Adrenal gland (tissue), 12 donors: Measurements from ENCODE around the gene CNPPD1. TPM values are rescaled to one million over a fixed set of nuclear protein-coding genes. Genes with fewer than 3 reads are reported as not detected.

Source experiments
- DNase-seq, 7 donors: peaks; one replicate each; pipeline ENCODE4 v3.0.0-alpha.2; 2019 to 2020
- H3K27ac ChIP-seq, 5 donors: fragments of 200-600 bp; sonication (generic) in 4 of 5; 1 replicate in 3 of 5; 2 replicates in 2 of 5; pipeline versions ENCODE4 v1.5.1 to v1.8.0; 2016 to 2020; ENCODE audit warnings: mild to moderate bottlenecking in 1 of 5
- H3K27me3 ChIP-seq: fragments of 200-600 bp; 2 replicates; pipeline ENCODE4 v1.8.0; 2021
- H3K36me3 ChIP-seq, 2 donors: fragments of 200-600 bp; replicated peaks in 1 of 2; 1 replicate in 1 of 2; 2 replicates in 1 of 2; pipeline versions ENCODE4 v1.5.1 to v1.8.0; 2018 to 2022
- H3K4me1 ChIP-seq, 2 donors: fragments of 200-600 bp; replicated peaks in 1 of 2; 1 replicate in 1 of 2; 2 replicates in 1 of 2; pipeline versions ENCODE4 v1.5.1 to v1.8.0; 2018 to 2021
- H3K4me3 ChIP-seq, 4 donors: fragments of 200-600 bp; sonication (generic) in 3 of 4; one replicate each; pipeline ENCODE4 v1.5.1; 2016 to 2018
- H3K9me3 ChIP-seq, 3 donors: fragments of 200-600 bp; sonication (generic) in 1 of 3; replicated peaks in 1 of 3; 1 replicate in 2 of 3; 2 replicates in 1 of 3; pipeline versions ENCODE4 v1.5.1 to v1.8.0; 2016 to 2021
- CTCF ChIP-seq, 6 experiments: fragments of 450-650 bp in 4 of 6; fragments of 200-600 bp in 2 of 6; sonication (generic) in 1 of 6; IDR thresholded peaks; 1 replicate in 5 of 6; 2 replicates in 1 of 6; pipeline versions ENCODE4 v1.5.1 to v1.8.0; 2016 to 2021; ENCODE audit warnings: antibody characterized with exemption in 6 of 6, mild to moderate bottlenecking in 2 of 6, moderate library complexity in 1 of 6
- POLR2A ChIP-seq, 2 donors: fragments of 450-650 bp; IDR thresholded peaks; one replicate each; pipeline ENCODE4 v1.6.1; 2017; ENCODE audit warnings: antibody characterized with exemption in 2 of 2, mild to moderate bottlenecking in 2 of 2, moderate library complexity in 1 of 2
- WGBS, 4 donors: extraction: QIAGEN DNeasy Blood & Tissue Kit in 2 of 4; methylation state at CpG; one replicate each; pipeline versions ENCODE4 v1.1.5 to v1.1.7; 2013 to 2017; 5-methylcytosine and 5-hydroxymethylcytosine counted together
- intact Hi-C, 2 donors: fragments of 100-400 bp; cut with DNase I; formaldehyde crosslinking; loops; one replicate each; pipeline versions ENCODE4 v1.14.1 to v1.15.0; 2022 to 2023
- polyA plus RNA-seq, 3 donors: library from polyadenylated mRNA; stranded (reverse); fragments of 200-250 nt in 2 of 3; fragments of 350-450 nt in 1 of 3; fragmentation: Illumina TruSeq in 1 of 3; extraction: RNeasy Lipid Tissue Mini Kit (QIAGEN cat#74804) in 1 of 3; gene quantifications; one replicate each; pipeline ENCODE4 v1.2.3, GENCODE V29; 2013 to 2014
- total RNA-seq, 9 donors: library from RNA; depleted of rRNA in 4 of 9; stranded (reverse); fragments of >200 nt in 4 of 9; fragments of 120-200 nt in 1 of 9; fragmentation: NEBNext Ultra II Directional in 1 of 9; extraction: Animal tissue kit (Norgen Biotek cat#: 25700) in 1 of 9; gene quantifications; one replicate each; pipeline versions ENCODE4 v1.1.0 to v1.2.4, GENCODE V29; 2013 to 2023
- donor health status: healthy with polysubstance abuse.
- donor health status: Bipolar disorder and iron deficiency.
- donor health status: DM: yes; HTN: yes; CAD: no.
- donor health status: DM: no; HTN: no; CAD: no.
- donor health status: DM: no; HTN: no; CAD: no.
- donor health status: DM: yes; HTN: yes; CAD: no.

The CNPPD1 gene
- total and polyA plus RNA-seq, 12 donors: 32.6 to 137 (median 98.9) TPM

- Histone ChIP-seq H3K36me3 (peaks cover 0 to 52% of the 10 kb centered on the region in 2 donors), H3K4me3 (no peak overlapping the region), H3K9me3 (no peaks in the 10 kb centered on the region), H3K27ac (no peak overlapping the region), H3K27me3 (no peaks in the 10 kb centered on the region), H3K4me1 (peaks cover 17 to 24% of the 10 kb centered on the region in 2 donors)
- TF ChIP-seq CTCF (IDR thresholded peaks at IDR 0.05) (no peak), POLR2A (IDR thresholded peaks at IDR 0.05) (no peak)
- 92 to 96% (median 94%) methylated on average over 15 of the region's 15 CpGs for WGBS, 4 donors
- intact Hi-C loops: loop anchor here (5.0 to 10.0 kb wide), 2 partner anchors 42 to 49 kb away; partner anchors contain the start of genes NHEJ1 (in 1 of the 2) and SLC23A3 (in 1 of the 2)
- DNase-seq: no peak
Observed at GRCh38 chr2:219214141-219214540, 37.4 kb upstream of the CNPPD1 start.

- DNase-seq: no peak
Observed at GRCh38 chr2:219213486-219214071, 36.9 kb upstream of the CNPPD1 start.

GRCh38 chr2:219213026-219213415, 36.3 kb upstream of the CNPPD1 start:
- intact Hi-C loops: loop anchor here (5.0 to 10.0 kb wide), 2 partner anchors 41 to 48 kb away; partner anchors contain the start of genes NHEJ1 (in 1 of the 2) and SLC23A3 (in 1 of the 2)
- H3K36me3 ChIP-seq: peaks cover 0 to 63% of the 10 kb centered on the region in 2 donors
- H3K4me1 ChIP-seq: peaks cover 8 to 20% of the 10 kb centered on the region in 2 donors
- DNase-seq: peak in 1 of 7 donors; percentile 13
- no peak for TF ChIP-seq POLR2A (IDR thresholded peaks at IDR 0.05)
- no peak for TF ChIP-seq CTCF (IDR thresholded peaks at IDR 0.05)
- no peak overlapping the region for H3K27ac ChIP-seq
- H3K4me3 ChIP-seq: no peak overlapping the region
- H3K9me3 ChIP-seq: no peaks in the 10 kb centered on the region
- H3K27me3 ChIP-seq: no peaks in the 10 kb centered on the region
- WGBS, 4 donors: 87 to 95% (median 91%) methylated on average over 6 to 8 of the region's 8 CpGs

More at GRCh38 chr2:219213486-219214071, 36.9 kb upstream of the CNPPD1 start:
- Histone ChIP-seq H3K4me1 (peaks cover 14 to 21% of the 10 kb centered on the region in 2 donors), H3K27ac (no peak overlapping the region), H3K9me3 (no peaks in the 10 kb centered on the region), H3K36me3 (peaks cover 0 to 58% of the 10 kb centered on the region in 2 donors), H3K27me3 (no peaks in the 10 kb centered on the region), H3K4me3 (no peak overlapping the region)
- no peak for TF ChIP-seq POLR2A (IDR thresholded peaks at IDR 0.05)
- 89 to 98% (median 95%) methylated on average over 6 to 10 of the region's 10 CpGs for WGBS, 4 donors
- intact Hi-C loops: loop anchor here (5.0 to 10.0 kb wide), 2 partner anchors 41 to 49 kb away; partner anchors contain the start of genes NHEJ1 (in 1 of the 2) and SLC23A3 (in 1 of the 2)

- intact Hi-C loops: loop anchor here (5.0 to 10.0 kb wide), 2 partner anchors 39 to 46 kb away; partner anchors contain the start of genes NHEJ1 (in 1 of the 2) and SLC23A3 (in 1 of the 2)
- Histone ChIP-seq H3K27me3 (no peaks in the 10 kb centered on the region), H3K9me3 (no peaks in the 10 kb centered on the region), H3K4me3 (no peak overlapping the region), H3K27ac (no peak overlapping the region), H3K36me3 (peaks cover 0 to 64% of the 10 kb centered on the region in 2 donors), H3K4me1 (peaks cover 7 to 14% of the 10 kb centered on the region in 2 donors)
- 83 to 90% (median 87%) methylated on average over 9 of the region's 9 CpGs for WGBS, 4 donors
- TF ChIP-seq CTCF (IDR thresholded peaks at IDR 0.05) (no peak), POLR2A (IDR thresholded peaks at IDR 0.05) (no peak)
- peak in 1 of 7 donors; percentile 26 for DNase-seq
Observed at GRCh38 chr2:219210886-219211362, 34.2 kb upstream of the CNPPD1 start.
